ENCODE results near the gene FADS2.
"Not testable (repeated sequence)": the region's sequence is repeated elsewhere in the genome, so short reads cannot be mapped to it uniquely, and the experiment has no call there.

FADS2 gene

DNA sequence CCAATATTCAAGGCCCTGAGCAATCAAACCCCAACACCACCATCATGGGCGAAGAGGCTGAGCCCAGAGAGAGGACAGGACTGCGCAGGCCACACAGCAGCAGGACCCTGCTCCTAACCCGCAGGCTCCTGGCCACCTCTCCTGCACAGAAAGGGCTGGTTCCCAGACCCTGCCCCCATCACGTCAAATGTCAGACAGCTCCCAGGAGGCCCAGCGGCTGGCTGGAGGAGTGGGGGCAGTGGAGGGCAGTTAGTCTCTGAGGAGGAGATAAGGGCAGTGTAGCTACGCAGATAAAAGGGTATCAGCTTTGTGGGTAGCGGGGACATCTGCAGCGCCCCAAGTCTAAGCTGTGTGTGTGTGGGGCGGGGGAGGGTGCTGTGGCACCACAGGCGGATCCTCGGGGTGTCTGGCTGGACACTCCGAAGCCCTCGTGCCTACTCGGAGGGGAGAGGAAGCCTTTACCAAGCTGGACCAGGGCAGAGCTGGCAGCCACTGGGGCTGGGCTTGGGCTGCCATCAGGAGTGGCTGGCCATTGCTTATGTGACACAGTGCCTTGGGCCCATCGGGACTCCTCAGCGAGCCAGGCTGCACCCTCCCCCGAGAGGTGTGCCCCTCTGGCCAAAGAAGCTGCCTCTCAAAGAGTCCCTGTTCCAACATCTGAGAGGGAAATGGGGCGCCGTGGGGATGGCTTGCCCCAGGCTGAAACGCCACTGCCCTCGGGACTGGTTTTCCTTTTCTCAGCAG, 41.8 kb downstream of the FADS2 start:
- no peak for DNase-seq

DNA sequence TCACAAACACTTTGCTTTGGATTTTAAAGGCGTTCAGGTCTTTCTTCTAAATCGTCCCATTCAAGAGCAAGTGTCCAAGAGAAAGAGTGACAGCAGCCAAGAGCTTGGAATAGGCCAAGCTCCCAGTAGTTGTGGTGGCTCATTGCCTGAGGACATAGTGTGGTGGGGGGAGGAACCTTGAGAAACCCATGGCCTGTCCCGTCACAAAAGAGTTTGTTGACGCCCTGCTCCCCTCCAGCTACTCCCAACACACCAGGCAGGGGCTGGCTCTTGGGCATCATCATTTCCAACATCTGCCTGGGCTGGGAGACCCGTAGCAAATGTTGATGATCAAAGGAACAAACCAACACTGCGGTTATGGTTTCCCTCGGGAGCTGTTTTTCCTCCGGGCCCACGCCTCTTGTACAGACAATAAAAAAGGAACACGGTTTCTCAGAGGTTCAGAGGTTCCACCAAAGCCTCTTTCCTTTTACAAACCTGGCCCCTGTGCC, 42.5 kb downstream of the FADS2 start:
- DNase-seq = peak; percentile 53

DNA sequence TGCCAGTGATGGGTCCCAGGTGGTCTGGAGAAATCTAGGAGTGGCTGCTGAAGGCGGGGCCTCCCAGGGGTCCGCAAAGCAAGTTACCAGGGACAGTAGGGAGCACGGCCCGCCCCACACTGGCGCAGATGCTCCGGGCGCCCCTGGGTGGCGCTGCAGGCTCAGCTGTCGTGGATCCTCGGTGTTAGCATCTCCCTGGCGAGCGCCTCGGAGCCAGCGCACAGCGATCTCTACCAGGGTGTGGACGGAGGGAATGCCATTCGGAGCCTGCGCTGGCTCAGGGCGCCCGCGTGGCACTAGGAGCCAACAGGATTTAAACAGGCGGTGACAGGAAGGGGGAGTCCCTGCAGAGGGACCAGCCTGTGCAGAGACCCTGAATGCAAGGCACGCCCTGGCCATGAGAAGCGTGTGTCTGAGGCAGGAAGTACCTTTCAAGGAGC, 43.1 kb downstream of the FADS2 start:
- DNase-seq = peak; percentile 85

DNA sequence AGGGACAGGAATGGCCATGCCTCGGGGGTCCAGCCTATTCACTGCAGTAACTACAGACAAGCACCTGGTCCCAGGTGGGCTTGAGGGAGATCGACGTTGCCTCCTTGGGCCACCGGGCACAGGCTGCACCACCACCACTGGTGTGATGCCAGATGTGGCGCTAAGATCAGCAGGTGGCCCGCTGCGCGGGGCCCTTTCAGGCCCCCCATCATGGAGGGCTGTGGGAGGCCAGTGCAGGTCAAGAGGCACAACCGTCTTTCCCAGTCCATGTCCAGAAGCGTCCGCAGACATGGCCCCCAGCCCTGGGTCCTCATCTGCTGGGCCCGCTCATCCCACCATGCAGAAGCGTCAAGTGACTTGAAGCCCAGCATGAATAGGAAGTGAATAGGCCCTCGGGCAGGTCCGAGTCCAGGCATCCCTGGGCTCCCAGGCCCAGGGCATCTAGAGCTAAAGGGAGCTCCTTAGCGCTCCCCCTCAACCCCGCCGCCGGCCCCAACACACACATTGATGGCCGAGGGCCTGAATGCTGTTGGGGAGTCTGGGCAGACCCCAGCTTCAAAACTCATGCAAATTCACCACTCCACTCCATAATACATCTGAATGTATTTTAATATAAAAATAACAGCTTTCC, 45.0 kb downstream of the FADS2 start:
- no peak for DNase-seq

DNA sequence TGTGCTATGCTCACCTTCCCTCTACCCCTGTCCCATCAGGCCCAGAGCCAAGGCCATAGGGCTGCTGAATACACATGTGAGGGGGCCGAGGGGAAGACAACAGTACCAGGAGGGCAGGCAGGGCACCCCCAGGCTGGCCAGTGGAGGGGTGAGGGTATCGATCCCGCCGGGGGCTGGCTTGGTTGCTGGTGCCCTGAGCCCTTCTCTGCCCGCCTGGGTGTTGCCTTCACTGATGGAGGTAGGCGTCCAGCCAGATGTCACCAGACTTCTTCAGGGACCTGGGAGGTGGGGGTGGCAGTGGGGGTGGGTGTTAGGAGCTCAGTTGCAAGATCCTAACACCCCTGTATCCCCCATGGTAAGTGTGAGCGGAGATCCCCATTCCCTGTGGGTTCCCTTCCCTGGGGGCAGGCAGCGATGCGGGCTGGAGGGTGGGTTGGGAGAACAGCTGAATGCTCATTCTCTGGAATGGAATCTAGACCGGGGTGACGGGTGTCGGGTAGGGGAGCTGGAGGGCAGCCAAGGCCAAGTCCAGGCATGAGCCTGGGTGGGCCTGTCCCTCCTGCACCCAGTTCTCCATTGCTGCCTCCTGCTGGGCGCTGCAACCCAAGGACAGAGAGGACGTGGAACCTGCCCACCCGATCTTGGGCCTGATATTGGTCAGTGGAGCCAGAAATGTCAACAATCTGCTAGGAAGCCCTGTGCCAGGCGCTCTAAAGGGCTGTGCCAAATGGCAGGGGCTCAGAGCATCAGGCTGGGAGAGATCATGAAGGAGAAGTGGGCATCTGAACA, 45.7 kb downstream of the FADS2 start:
- DNase-seq = no peak

DNA sequence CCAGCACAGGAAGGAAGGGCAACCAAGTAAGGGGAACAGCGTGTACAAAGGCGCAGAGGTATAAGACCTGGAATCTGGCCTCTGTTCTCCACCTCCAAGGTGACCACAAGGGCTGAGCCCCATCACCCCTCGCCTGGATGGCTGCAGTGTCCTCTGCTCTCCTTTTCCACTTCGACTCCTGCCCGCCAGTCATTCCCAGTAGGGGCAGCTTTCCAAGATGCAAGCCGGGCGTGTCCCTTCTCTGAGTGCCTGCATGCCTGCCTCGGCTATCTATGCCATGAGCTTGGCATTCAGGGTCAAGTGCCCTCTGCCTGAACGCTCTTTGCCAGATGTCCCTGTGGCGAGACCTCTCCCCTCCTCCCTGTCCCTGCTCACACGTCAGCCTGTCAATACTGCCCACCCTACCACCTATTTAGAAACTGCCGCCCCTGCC, 46.3 kb downstream of the FADS2 start:
- no peak for DNase-seq

DNA sequence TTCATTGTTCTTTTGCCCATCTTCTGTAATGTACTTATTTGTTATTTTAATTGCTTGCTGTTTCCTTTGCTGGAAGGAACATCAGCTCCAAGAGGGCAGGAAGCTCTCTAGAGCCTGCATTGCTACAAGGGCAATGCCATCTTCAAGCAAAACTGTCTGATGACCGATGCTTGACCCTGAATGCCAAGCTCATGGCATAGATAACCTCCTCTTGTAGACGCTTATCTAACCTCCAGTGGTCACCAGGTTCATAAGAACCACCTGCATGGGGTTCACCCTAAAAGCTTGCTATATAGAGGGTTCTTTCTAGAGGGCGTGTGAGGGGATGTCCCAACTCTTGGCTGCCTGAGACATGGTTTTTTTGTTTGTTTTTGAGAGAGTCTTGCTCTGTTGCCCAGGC, 46.8 kb downstream of the FADS2 start:
- DNase-seq = no peak

DNA sequence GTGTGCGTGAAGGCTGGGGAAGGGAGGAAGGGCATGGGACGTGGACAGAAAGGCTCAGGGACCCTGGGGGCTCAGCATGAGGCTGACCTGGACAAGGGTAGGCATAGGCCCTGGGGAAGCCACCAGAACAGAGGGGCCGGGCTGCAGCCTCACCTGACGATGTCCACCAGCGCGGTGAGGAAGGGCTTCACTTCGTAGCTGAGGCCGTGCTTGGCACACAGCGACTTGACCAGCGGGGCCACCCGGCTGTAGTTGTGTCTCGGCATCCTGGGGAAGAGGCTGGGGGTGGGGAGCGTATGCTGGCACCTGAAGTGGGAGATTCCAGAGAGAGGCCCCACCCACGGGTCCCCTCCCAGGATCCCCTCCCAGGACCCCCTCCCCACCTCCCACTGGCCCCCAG, 47.6 kb downstream of the FADS2 start:
- DNase-seq = no peak

DNA sequence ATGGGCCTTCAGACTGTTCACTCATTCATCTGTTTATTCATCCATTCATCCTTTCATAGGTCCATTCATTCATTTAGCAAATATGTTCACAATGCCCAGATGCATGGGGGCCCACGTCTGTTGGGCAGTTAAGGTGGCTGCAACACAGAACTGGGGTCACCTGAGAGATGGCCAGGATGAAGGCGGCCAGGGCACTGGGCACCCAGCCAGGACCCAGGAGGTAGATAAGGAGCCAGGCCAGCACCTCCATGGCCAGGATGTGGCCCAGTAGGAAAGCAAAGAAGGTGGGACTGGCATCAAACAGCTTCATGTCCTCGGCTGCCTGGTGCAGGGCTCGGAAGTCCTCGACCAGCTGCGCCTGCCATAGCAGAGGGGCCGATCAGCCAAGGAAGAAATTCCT, 51.1 kb downstream of the FADS2 start:
- DNase-seq = no peak

DNA sequence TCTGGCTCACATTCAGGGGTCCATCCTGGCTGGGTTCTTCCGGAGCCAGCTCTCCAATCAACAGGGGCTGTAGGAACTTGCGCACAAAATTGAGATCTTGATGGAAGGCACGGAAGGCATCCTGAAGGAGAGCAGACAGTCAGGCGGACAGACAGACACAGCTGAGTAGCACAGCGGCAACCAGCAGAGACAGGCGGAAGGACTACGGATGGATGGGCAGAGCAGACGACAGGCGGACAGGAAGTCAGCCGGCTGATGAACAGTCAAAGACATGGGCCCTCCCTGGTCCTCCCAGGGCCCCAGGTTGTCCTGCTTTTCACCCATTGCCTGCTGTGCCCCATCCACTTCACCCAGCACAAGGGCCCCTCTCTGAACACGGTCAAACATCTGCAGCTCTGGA, 51.9 kb downstream of the FADS2 start:
- no peak for DNase-seq

DNA sequence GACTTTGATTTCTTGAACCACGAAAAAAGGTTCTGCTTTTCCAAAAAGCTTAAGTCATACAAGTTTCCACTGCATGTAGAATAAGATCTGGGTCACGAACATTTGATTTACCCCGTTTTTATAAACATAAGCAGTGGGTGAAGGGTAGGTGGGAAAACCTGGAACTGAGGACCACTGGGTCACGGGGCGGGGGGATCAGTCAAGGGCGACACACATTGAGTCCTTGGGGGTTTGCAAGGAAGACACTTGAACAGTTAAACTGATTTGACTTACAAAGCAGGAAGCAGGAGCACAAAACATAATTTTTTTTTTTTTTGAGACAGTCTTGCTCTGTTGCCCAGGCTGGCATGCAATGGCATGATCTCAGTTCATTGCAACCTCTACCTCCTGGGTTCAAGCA, 52.4 kb downstream of the FADS2 start:
- DNase-seq = no peak

DNA sequence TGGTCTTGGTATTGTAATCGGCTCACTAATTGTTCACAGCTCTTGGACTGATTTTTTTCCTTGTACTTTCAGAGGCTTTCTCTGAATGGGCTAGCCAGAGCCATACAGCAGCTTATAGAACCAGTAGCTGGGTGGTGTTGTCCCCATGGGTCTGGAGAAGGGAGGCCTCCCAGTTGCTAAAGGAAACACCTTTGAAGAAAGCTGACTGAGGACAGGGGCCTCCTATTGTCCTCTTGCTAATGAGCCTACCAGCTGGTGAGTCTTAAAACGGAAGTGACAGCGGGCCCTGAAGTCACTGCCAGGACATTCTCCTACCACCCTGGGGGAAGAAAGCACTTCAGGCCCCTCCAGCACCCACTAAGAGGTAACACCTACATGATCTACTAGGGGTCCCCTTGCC, 53.3 kb downstream of the FADS2 start:
- DNase-seq = no peak

DNA sequence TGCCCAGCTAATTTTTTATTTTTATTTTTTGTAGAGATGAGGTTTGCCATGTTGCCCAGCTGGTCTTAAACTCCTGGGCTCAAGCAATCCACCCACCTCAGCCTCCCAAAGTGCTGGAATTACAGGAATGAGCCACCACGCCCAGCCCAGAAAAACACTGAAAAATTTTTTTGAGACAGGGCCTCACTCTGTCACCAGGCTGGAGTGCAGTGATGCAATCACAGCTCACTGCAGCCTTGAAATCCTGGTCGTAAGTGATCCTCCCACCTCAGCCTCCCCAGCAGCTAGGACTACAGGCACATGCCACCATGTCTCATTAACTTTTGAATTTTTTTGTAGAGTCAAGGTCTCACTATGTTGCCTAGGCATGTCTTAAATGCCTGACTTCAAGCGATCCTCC, 54.2 kb downstream of the FADS2 start:
- DNase-seq = not testable (repeated sequence)

DNA sequence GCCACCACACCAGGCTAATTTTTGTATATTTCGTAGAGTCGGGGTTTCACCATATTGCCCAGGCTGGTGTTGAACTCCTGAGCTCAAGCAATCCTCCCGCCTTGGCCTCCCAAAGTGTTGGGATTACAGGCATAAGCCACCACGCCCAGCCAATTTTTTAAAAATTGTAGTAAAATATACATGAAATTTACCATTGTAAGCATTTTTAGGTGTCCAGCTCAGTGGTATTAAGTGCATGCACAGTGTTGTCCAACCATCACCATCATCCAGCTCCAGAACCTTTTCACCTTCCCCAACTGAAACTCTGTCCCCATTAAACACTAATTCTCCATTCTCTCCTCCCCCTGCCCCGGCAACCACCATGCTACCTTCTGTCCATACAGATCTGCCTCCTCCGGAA, 54.8 kb downstream of the FADS2 start:
- no peak for DNase-seq

DNA sequence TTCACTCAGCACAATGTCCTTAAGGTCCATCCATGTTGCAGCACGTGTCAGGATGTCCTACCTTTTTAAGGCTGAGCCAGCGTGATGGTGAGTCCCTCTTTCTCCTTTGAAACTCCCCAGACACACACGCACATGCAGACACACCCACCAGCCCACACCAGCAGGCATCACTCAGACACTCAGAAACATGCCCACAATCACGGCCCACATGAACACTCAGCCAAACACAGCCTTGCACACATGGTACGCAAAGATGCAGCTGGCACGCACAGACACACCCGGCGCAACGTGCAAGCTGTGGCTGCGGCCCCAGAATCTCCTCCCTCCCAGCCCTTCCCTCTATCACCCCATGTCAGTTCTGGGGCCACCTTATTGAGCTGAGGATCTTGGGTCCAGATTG, 55.2 kb downstream of the FADS2 start:
- DNase-seq = no peak

DNA sequence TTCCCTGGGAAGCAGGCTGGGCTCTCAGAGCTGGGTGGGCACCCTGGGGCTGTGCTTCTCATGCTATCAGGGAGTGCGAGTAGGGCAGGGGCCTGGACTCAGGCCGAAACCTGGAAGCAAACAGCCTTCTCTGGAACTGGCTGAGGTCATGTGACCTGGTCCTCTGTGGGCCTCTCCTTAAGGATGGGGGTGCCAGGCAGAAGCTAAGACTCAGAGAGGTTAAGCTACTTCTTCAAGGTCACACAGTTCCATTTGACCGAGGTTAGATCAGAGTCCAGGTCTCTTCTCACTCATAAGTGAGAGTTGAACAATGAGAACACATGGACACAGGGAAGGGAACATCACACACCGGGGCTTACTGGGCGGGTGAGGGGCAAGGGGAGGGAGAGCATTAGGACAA, 55.8 kb downstream of the FADS2 start:
- DNase-seq = no peak

DNA sequence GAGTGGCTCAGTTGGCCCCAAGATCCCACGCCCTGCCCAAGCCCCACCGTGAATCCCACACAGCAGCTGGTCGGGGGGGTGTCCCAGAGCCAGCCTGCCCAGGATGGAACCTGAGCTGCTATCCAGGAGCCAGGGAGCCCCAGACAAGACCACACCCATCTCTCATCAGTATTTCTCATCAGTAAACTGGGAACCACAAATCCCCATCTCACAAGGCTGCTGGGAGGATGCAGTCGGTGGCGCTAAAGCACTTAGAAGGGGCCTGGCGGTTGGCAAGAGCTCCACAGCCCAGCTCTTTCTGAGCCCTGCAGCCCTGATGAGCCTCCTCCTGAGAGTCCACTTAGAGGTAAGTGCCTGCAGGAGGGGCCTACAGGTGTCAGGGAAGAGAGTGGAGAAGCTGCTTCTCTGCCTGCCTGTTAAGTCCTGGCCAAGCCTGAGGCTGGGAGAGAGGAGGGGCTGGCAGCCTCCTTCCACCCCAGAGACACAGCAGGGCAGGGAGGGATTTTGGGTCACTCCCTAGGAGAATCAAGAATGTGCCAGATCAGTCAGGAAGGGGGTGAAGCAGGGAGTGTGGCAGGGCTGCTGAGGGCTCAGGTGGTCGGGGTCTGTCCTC, 57.2 kb downstream of the FADS2 start:
- DNase-seq = no peak

DNA sequence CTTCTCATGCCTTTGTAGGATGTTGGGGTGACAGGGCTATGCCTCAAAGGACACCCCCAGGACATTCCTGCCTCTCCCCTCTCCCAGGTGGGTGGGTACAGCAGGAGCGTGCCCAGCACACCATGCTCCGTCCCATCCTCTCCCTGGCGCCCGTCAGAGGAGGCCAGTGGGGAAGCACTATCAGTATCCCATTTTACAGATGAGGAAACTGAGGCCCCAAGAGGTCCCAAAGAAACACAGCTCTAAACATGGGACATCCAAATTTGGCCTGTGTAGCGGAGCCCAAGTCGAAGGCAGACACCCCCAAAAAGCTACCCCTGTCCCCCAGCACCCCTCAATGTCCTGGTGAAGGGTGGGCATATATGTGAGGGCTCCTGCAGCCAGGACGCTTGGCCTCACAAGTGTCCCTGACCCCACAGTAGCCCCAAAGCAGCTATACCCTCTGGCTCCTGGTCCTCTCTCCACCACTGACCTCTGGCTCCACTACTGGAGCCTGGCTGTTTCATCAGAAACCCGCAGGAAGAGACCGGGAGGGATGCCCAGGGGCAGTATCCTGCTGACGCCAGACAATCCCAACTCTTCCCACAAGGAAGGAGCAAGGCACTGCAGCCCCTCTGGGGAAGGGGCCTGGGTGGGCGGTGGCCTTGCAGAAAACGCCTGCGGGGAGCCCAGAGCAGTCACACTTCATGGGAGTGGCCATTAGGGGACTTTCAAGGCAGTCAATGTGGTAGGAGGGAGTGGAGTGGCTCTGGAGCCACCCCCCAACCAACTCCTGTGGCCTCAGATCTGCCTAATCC, 57.9 kb downstream of the FADS2 start:
- DNase-seq = no peak

DNA sequence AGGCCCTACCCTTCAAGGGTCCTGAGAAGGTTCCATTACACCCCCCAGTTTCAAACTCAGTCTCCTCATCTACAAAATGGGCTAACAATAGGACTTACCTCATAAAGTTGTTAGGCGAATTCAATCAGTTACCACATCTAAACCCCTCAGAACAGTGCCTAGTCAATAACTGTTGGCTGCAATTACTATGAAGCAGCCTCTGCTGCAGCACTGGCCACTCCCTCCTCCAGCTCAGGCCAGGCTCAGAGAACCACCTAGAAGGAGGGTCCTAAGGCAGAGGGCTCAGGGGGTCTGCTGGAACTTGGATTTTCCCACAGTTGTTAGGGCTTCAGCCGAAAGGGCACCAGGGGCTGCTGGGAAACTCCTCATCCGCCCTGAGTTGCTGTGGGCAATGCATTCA, 58.5 kb downstream of the FADS2 start:
- no peak for DNase-seq

DNA sequence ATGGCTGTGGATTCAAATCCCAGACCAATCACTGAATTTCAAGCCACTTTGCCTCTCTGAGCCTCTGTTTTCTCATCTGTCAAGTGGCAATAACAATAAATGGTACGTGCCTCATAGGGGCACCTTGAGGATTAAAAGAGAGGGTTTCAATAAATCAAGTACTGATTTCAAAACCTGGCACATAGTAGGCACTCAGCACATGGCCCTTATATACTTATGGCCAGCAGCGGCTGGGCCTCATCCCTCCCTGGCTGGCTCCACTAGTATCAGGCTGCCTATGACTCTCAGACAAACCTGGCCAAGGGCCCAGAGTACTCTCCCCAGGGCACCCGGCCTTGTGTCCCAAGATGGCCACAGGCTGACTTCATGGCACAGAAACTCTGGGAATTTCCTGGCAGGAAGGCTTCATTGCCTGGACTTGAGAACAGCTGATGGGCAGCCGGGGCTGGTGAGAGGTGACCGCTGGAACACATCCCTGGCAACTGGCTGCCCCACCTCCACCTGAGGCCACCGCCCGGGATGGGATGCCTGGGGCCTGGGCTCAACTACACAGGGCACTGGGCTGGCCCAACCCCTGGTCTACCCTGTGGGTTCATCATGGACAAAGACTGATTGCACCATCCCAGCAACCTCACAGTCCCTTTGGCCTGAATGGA, 59.9 kb downstream of the FADS2 start:
- peak; percentile 67 for DNase-seq

DNA sequence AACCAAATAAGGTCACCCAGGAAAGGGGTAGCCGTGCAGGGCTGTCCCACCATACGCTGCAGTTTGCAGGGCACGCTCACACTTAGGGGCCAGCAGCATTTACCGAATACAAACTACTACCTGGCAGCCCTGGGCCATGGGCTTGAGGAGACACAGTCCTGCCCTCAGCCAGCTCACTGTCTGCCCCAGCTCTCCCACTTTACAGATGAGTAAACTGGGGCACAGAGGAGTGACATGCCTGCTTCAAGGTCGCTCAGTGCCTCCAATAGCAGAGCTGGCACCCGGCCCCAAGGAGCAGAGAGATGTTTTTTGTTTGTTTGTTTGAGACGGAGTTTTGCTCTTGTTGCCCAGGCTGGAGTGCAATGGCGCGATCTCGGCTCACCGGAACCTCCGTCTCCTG, 60.5 kb downstream of the FADS2 start:
- DNase-seq = no peak

DNA sequence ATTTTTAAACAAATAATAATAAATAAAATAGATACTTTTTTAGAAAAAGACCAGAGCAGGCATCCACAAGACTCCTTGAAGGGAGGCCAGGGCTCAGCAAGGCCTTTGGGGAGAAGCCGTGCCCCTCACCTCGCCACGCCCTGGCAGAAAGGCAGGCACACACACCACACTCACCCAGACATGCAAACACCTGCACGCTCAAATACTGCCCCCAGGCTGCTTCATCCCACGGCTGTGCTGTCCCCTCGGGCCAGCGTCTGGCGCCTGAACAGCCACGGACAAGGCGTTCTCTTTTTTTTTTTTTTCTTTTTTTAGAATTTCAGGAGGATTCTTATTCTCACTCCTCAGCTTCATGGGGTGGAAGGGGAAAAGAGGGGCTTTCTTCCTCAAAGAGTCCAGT, 61.7 kb downstream of the FADS2 start:
- no peak for DNase-seq
